GM18526 (cell line): ENCODE data around the gene CYP2U1.

Experiments
- POLR2A ChIP-seq: IDR thresholded peaks from 3 replicates; pipeline ENCODE4 v1.6.1; 2011; ENCODE audit not compliant: insufficient read length; ENCODE audit errors: extremely low read depth

CYP2U1 gene

GRCh38 chr4:107930821-107931774 lies at the start of gene CYP2U1:
CYP2U1 (plus strand) TSS chr4:107931549; CDS start chr4:107931644, 95 bp downstream.
- peak; percentile 59 for TF ChIP-seq POLR2A

- no peak for TF ChIP-seq POLR2A
These were observed 45.5 kb upstream of the CYP2U1 start for GRCh38 chr4:107885865-107886264.

- no peak for TF ChIP-seq POLR2A
These were observed 43.1 kb upstream of the CYP2U1 start for GRCh38 chr4:107888237-107888636.

- TF ChIP-seq POLR2A = no peak
These were observed 40.6 kb upstream of the CYP2U1 start for GRCh38 chr4:107890779-107891178.

- no peak for TF ChIP-seq POLR2A
These were observed 40.0 kb upstream of the CYP2U1 start for GRCh38 chr4:107891299-107891698.

GRCh38 chr4:107893171-107894137 lies 37.9 kb upstream of the CYP2U1 start:
- TF ChIP-seq POLR2A = no peak

GRCh38 chr4:107894138-107894603 lies 37.2 kb upstream of the CYP2U1 start:
- TF ChIP-seq POLR2A = no peak

GRCh38 chr4:107896158-107896645 lies 35.1 kb upstream of the CYP2U1 start:
- TF ChIP-seq POLR2A = no peak

- TF ChIP-seq POLR2A = no peak
These were observed 34.7 kb upstream of the CYP2U1 start for GRCh38 chr4:107896646-107897045.

GRCh38 chr4:107897823-107898222 lies 33.5 kb upstream of the CYP2U1 start:
- TF ChIP-seq POLR2A = no peak

GRCh38 chr4:107900067-107900466 lies 31.3 kb upstream of the CYP2U1 start:
- no peak for TF ChIP-seq POLR2A

GRCh38 chr4:107900508-107900907 lies 30.8 kb upstream of the CYP2U1 start:
- no peak for TF ChIP-seq POLR2A

GRCh38 chr4:107901213-107901934 lies 30.0 kb upstream of the CYP2U1 start:
- no peak for TF ChIP-seq POLR2A

GRCh38 chr4:107902715-107903114 lies 28.6 kb upstream of the CYP2U1 start:
- TF ChIP-seq POLR2A = no peak
